GM10248 (cell line): ENCODE results near the gene CAV2.

Experiments
- CTCF ChIA-PET: fragments of 300-600 bp; sonication (Branson Sonifier 250); formaldehyde crosslinking; extraction: SDS; loops from one replicate; lab custom pipeline; 2021; ENCODE audit warnings: antibody characterized with exemption; lab: Yijun Ruan, JAX
- POLR2A ChIA-PET: fragments of 350-650 bp; sonication (Branson Sonifier 250); formaldehyde crosslinking; extraction: SDS; loops from one replicate; lab custom pipeline; 2020; ENCODE audit warnings: antibody characterized with exemption; lab: Yijun Ruan, JAX
- DNase-seq: peaks from one replicate; pipeline ENCODE4 v3.0.0; 2012; ENCODE audit errors: extremely low spot score
- CTCF ChIP-seq: IDR thresholded peaks from 2 replicates; pipeline ENCODE4 v1.5.1; 2012; ENCODE audit warnings: mild to moderate bottlenecking, low read depth; ENCODE audit errors: extremely low read depth, missing control alignments, control extremely low read depth

Gene CAV2

DNA sequence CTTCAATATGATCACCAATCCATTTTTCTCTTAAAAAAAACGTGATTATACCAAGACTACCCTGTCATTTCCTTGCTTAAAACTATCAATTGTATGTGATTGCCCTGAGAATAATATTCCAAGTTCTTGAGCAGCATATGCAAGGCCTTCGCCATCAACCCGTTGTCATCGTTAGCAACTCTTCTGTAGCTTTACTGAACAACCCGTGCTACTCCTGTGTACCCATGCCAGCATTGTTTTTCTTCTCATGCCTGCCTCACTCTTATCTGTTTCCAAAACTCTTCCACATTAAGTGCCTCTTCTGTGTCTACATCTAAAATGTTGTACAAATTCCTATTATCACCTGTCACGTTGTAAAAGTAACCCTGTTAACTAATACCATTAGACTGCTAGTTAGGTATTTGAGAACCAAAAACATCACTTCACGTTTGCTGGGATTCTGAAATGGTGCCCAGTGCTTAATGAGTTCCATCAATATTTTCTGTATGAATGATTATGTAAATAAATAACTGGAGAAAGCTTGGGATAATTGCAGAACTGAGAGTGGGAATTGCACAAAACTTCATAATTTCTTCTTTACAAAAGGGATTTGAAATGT, 10.5 kb downstream of the CAV2 start:
- ChIA-PET CTCF (interaction anchor here (3.3 kb wide), 1 partner anchor 17 kb away, joined by 27 read pairs; no protein-coding TSS in a partner anchor), POLR2A (no interaction called here)
- no peak for DNase-seq
- no peak for TF ChIP-seq CTCF

- DNase-seq, result no peak
- TF ChIP-seq CTCF, result no peak
- ChIA-PET CTCF (interaction anchor here (0.9 to 3.3 kb wide), 4 partner anchors 11 to 252 kb away, joined by 3 to 27 read pairs (median 4); no protein-coding TSS in a partner anchor), POLR2A (no interaction called here)
These were observed 11.3 kb downstream of the CAV2 start for GRCh38 chr7:116510795-116511194.

DNA sequence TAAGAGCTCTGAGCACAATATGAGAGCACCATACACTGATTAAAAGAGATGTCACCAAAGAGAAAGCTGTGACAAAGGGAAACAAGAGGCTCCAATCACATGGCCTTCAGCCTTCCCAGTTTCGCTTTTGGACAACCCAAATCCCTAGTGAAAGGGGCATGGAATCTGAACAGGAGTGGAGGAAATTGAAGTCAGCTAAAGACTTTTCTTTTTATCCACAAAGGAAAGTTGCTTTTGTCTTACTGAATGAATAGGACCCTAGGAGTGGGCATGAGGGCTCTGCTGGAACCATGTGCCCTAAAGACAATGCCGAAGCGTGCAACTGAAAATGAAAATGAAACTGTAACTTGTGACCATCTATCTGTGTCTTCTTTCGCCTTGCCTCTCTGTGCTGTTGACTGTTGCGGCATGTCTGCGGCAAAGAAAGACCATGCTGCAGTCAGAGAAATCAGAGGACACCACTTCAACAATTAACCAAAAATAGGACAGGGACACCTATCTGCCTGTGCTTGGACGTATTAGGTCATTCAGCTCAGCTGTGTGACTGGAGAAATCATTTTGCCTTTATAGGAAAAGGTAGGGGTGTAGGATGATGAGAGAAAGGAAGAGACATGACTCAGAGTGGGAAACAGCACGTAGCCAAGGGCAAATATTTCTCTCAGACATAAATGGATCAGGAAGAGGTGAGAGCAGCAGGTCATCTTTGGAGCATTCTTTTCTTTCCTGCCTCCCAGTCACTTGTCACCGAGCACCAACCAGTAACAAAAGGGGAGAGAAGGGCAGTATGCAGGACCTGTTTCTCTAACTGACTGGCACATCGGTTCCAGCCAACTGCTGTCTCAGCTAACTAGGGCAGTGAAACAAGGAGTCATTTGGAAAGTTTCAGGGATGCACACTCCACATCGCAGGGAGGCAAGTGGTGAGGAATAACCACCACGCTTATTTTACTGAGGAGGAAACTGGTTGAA, 12.3 kb downstream of the CAV2 start:
- no peak for TF ChIP-seq CTCF
- CTCF ChIA-PET, result interaction anchor here (0.9 to 3.3 kb wide), 4 partner anchors 10 to 253 kb away, joined by 3 to 27 read pairs (median 4); no protein-coding TSS in a partner anchor
- peak; percentile 53 for DNase-seq
- POLR2A ChIA-PET, result no interaction called here

GRCh38 chr7:116512520-116513188, 13.1 kb downstream of the CAV2 start:
- ChIA-PET CTCF (interaction anchor here (3.3 kb wide), 1 partner anchor 14 kb away, joined by 27 read pairs; no protein-coding TSS in a partner anchor), POLR2A (no interaction called here)
- DNase-seq, result no peak
- TF ChIP-seq CTCF, result no peak

DNA sequence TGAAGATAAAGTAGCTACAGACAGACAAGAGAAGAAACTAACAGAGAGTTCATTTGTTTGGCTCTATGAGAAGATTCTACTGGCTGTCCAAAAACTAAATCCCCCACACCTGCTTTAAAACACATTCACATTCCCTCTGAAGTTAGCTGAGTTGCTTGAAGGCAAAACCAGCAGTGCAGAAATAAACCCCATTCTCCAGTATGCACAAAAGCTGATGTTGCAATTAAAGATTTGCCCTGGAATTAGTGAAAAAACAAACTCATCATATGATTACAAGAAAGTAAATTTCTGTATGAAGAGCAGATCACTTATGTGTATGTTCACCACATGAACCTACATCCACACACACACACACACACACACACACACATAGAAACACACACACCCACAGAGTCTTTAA, 16.0 kb downstream of the CAV2 start:
- CTCF ChIA-PET, result interaction anchor here (0.9 to 2.5 kb wide), 4 partner anchors 8 to 236 kb away, joined by 3 to 15 read pairs (median 4); no protein-coding TSS in a partner anchor
- no peak for TF ChIP-seq CTCF
- no peak for DNase-seq
- POLR2A ChIA-PET, result no interaction called here

DNA sequence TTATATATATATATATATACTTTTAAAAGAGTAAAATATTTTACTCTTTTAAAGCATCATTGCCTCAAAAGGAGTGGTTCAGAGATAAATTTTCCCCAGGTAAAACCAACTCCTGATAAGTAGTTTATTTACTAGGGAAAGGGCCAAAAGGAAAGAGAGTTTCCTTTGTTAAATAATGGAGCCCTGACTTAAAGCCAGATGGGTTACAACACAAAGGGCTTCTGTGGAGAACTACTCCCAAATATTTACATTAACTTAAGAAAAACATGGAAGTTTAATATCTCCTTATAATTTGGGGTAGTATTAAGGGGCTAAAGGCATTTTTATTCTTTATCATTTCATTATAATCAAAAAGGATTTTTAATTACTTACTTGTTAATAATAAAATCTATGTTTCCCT, 16.8 kb downstream of the CAV2 start:
- ChIA-PET POLR2A (no interaction called here), CTCF (interaction anchor here (0.9 to 2.5 kb wide), 3 partner anchors 10 to 237 kb away, joined by 3 to 15 read pairs (median 3); no protein-coding TSS in a partner anchor)
- DNase-seq, result no peak
- TF ChIP-seq CTCF, result no peak
